Stimulated activated CD8-positive, alpha-beta memory T cell treated with anti-CD3 and anti-CD28 coated beads, Interleukin-4, amount 100 ng/mL, for 4 hours (primary cell): ENCODE data around the gene CRKL.
"Not testable (repeated sequence)": the region's sequence is repeated elsewhere in the genome, so short reads cannot be mapped to it uniquely, and the experiment has no call there.

Experiments
- DNase-seq, 2 donors: peaks; one replicate each; pipeline ENCODE4 v3.0.0-alpha.2; 2020; ENCODE audit warnings: low read depth in 2 of 2, low spot score in 1 of 2

Gene CRKL

DNA sequence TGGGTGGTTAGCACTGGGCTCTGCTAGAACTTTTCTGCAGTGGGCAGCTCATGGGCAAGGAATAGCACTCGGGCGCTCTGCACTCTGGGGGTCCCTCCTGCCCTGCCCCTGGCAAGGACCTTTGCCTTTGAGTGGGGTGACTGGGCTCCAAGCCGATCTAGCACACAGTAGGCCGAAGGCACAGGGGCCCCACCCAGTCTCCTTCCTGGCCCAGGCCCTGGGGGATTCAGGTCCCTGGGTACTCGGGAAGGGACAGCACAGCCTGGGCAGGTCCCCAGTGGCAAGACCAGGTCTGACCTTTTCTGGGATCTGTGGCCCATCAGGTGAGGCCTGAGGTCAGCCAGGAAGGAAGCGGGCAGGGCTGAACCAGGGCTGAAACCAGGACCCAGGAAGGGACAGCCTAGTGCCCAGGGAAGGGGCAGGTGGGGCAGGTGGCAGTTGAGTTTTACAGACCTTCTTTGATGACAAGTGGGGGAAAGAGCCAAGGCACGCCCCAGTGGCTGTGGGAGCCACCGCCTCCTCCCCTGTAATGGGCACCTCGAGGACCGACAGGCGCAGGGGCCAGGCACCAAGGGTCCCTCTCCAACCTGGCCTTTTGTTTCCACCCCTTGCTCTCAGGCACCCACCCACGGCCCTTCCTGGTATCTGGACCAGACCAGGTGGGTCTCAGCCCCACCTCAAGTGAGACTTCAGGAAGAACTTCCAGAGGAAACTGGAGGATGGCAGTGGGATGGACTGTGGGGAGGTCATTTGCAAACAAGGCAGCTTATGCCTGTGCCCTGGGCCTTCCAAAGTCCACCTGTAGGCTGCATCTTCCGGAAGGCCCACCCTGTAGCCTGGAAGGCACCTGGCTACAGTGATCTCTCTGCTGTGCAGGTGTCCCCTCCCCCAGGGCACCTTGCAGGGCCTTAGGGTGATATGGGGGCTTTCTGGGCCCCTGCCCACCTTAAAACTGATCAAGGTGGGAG lies 49.0 kb downstream of the CRKL start:
- no peak for DNase-seq

DNA sequence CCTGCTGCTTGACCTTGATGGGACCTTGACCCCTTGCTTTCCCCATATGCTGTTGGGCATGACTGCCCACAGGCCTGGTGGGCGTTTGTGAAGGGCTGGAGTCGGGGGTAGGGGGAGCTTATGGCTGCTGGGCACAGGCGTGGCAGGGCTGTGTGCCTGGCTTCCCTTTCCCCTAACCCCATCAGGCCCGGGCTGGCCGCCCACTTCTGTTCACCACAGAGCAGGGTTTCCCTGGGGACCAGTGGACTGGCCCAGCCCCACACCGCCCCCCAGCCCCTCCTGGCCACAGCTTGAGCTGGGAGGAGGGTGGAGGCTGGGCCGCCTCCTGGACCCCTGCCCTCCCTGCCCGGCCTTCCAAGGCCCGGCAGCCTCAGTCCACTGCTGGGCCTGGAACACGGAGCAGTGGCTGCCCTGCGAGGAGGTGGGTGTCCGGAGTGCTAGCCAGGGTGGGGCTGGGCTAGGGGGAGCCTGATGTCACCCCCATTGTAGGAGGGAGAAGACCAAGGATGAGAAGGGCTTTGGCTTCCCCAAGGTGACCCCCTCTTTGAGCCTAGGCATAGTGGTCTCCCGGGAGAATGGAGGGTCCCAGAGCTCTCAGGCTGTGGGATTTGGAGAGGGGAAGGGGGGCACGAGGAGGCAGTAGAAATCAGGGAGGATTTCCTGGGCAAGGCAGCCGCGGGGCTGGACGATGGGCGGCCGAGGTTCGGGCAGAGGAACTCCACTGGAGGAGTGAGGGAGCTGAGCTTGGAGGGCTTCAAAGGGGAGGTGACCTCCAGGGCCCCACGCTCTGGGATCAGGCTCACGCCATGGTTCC lies 49.9 kb downstream of the CRKL start, which contains the start of gene AIFM3:
AIFM3 (plus strand) TSS at position 373 of the 814 bp plus-strand sequence. CDS start 690 bp downstream, outside the sequence.
- no peak for DNase-seq

DNA sequence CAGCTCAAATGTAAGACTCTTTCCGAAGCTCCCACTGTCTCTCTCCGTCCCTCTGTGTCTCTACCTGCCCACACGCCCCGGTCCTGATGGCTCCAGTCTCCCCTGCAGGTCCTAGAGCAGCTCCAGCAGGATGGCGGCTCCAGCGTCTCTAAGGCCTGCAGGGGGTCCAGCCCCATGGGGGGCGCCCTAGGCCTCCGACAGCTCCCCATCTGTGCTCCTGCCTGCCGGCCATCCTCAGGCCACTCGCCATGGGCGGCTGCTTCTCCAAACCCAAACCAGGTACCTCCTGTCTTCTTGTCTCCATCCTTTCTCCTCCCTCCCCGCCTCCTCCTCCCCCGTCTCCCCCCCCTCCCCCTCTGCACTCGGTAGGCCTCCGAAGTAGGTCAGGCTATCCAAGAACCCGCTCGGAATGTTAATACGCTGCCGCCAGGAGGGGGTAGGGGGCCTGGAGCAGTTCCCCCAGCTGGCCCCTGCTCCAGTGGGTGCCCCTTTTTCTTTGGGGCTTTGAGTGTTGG lies 50.5 kb downstream of the CRKL start:
- DNase-seq, result no peak

DNA sequence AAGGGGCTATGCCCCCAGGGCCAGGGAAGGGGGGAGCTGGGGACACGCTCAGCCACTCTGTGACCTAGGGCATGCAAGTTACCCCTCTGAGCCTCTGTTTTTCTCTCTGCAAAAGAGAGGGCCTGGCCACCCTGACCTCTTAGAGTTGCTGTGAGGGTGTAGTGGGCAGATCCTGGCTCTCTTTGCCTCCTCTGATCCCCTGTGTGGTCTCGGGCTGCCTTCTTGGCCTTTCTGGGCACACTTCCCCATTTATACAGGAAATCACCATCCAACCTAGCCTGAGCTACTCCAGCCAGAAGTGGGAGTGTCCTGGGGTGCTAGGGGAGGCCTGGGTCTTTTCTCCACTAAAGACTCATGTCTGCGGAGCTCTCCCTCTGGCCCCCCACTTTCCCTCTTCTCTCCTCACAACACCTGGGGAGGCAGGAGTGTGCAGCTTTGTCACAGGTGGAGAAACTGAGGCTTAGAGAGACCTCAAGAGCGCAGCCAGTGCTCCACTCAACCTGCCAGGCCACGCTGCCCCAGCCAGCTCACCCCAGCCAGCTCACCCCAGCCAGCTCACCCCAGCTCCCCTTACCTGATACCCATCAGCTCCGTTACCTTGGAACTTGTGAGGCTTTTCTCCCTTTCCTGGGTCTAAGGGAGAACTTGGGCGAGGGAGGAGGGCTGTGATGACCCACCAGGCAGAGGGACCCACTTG lies 51.2 kb downstream of the CRKL start:
- no peak for DNase-seq

DNA sequence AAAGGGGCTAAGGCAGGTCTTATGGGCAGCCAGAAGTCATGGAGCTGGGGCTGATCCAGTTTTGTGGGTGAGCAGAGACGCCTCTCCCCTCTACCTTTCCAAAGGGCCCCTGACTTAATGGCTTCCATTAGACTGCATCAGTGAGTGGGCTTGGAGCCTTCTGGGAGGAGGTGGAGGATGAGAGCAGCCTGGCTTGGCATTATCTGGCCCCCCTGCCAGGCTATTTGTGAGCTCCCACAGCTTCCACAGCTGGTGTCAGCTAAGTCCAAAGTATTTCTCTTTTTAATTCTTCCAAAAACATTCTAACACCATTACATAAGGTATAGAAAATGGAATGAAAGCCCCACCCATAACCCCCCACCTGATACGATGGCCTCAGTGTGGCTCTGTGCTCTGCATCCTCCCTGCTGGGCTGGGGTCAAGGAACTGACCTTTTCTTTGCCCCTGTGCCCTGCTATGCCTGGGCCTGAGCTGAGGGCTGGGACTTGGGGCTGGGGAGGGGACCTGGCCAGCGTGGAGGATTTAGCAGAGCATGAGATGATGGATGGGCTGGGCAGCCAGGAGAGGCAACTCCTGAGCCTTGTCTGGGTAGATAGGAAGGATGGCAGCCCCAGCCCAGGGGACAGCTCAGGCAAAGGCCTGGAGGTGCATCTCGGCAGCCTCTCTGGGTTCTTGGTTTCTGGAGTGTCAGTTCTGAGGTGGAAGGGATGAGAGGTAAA lies 53.9 kb downstream of the CRKL start:
- no peak for DNase-seq

DNA sequence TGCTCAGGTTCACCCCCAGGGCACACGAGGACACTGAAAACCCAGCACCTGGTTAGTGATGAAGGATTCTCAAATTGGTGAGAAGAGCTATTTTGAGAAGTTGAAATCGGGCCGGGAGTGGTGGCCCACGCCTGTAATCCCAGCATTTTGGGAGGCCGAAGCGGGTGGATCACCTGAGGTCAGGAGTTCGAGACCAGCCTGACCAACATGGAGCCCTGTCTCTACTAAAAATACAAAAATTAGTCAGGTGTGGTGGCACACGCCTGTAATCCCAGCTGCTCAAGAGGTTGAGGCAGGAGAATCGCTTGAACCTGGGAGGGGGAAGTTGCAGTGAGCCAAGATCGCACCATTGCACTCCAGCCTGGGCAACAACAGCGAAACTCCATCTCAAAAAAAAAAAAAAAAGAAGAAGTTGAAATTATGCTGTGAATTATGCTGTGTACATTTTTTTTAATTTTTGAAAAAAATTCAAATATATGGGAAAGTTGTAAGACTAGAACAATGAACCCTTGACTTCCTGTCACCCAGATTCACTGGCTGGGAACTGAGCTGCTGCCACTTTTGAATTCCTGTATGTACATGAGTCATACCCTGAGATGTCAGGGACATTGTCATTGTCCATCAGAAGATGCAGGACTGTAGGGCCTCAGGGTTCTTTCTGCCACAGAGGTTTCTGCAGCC lies 54.9 kb downstream of the CRKL start:
- not testable (repeated sequence) for DNase-seq

DNA sequence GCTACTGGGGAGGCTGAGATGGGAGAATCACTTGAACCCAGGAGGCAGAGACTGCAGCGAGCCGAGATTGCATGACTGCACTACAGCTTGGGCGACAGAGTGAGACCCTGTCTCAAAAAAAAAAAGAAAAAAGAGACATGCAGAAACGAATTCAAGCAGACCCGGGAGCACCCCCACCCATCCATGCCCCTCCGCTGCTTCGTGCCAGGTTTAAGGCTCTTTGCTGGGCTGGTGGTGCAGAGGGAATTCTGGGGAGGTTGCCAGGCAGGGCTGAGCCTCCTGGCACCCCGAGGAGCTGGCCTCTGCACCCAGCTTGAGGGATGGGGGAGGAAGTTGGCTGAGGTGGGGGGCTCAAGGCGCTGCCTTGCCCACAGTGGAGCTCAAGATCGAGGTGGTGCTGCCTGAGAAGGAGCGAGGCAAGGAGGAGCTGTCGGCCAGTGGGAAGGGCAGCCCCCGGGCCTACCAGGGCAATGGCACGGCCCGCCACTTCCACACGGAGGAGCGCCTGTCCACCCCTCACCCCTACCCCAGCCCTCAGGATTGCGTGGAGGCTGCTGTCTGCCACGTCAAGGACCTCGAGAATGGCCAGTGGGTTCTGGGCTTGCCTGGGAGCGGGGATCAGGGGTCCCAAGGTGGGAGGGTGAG lies 55.8 kb downstream of the CRKL start:
- no peak for DNase-seq

DNA sequence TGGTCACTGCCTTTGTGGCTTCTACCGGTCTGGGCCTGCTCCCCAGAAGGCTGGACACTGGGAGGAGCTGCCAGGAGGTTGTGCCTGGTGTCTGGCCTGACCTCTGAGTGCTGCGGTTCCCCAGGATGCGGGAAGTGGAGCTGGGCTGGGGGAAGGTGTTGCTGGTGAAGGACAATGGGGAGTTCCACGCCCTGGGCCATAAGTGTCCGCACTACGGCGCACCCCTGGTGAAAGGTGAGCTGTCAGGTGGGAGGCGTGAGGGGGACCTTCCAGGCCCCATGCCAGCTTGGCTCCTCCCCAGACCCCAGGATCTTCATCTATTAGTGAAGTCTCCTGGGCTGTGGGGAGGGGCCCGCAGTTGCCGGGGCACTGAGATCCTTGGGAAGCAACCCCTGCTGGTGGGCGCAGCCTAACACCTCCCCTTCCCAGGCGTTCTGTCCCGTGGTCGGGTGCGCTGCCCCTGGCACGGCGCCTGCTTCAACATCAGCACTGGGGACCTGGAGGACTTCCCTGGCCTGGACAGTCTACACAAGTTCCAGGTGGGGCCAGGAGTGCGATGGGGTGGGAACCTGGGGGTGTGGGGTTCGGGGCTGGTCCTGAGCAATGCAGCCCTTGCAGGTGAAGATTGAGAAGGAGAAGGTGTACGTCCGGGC lies 56.6 kb downstream of the CRKL start:
- no peak for DNase-seq

DNA sequence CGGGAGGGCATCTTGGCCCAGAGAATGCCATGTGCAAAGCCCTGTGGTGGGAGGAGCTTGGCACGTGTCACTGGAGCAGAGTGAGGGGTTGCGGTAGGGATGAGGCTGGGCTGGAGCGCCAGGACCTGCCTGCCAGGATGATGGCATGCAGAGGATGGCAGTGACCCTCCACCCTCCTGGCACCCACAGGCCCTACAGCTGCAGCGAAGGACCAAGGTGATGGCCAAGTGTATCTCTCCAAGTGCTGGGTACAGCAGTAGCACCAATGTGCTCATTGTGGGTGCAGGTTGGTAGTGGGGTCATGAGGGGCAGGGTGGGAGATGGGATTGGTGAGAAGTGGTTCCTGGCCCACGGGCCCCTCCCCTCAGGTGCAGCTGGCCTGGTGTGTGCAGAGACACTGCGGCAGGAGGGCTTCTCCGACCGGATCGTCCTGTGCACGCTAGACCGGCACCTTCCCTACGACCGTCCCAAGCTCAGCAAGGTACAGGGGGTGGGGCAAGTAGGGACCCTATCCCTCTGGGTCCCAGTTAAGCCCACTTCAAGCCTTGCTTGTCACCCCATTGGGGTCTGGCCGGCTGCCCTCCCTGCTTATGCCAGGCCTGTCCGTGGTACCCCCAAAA lies 57.2 kb downstream of the CRKL start:
- DNase-seq, result no peak

DNA sequence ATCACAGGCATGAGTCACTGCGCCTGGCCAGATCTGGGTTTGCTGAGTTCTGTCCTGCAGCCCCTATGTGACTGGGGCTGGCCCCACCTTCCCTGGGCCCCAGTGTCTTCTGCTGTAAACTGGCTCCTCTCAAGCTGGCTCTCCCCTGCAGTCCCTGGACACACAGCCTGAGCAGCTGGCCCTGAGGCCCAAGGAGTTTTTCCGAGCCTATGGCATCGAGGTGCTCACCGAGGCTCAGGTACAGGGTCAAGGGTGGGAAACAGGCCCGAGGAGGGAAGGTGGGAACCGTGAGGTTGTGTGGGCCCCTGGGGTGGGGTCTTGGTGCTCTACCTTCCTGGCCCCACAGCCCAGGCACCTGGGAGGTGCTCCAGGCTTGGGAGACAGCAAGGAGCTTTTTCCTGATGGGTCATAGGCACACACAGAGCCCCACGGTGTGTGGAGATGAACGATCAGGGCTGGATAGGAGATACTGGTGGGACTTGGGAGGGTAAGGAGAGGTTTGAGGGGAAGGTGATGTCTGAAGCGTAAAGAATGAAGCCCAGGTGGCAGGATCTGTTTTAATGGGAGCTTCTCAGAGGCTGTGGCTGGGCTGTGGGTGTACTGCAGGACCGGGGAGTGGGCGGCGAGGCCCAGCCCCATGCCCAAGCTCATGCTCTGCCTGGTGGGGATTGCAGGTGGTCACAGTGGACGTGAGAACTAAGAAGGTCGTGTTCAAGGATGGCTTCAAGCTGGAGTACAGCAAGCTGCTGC lies 58.5 kb downstream of the CRKL start:
- no peak for DNase-seq

DNA sequence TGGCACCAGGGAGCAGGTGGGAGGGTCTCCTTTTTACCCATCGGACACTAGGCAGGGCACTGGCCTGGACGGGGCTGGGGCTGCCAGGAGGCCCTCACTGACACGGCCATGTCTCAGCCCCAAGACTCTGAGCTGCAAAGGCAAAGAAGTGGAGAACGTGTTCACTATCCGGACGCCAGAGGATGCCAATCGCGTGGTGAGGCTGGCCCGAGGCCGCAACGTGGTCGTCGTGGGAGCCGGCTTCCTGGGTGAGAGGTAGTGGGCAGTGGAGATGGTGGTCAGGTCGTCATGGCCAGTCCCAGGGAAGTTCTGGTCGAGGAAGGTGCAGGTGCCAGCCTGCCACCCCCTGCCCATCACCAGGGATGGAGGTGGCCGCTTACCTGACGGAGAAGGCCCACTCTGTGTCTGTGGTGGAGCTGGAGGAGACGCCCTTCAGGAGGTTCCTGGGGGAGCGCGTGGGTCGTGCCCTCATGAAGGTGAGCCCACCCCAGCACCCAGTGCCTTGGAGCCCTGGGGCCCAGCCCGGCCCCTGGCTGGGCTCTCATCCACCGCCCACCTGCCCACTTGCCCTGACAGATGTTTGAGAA lies 59.2 kb downstream of the CRKL start:
- DNase-seq, result no peak

DNA sequence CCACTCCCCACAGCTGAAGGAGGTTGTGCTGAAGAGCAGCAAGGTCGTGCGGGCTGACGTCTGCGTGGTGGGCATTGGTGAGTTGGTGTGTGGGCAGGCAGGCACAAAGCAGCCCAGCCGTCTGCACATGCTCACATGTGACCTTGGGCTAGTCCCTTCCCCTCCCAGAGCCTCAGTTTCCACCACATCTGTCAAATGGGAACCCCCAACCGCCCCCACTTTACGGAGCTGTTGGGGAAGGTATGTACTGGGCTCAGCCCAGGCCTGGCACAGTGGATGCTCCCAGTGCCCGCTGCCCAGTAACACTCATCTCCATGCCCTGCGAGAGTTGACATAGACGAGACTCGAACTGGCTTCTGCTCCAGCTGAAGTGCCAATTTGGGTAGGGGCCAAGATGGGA lies 59.8 kb downstream of the CRKL start:
- no peak for DNase-seq

DNA sequence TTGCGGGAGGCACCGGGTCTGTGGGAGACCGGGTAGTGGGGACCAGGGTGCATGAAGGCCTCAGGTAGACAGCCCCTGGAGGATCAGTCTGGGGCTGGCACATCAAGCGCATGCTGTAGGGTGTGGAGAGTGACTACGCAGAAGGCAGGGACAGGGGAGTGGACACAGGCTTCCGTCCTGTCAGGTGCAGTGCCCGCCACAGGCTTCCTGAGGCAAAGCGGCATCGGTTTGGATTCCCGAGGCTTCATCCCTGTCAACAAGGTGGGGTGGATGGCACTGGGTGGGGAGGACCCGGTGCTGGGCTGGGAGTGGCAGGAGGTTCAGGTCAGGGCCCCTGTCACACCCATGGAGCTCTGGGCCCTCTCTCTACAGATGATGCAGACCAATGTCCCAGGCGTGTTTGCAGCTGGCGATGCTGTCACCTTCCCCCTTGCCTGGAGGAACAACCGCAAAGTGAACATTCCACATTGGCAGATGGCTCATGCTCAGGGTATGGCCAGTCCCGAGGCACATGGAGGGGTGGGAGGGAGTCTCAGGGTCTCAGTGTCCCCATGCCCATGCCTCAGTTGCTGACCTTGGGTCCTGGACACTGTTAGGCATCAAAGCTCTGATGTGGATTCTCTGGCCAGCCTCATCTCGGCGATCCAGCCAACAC lies 60.4 kb downstream of the CRKL start:
- no peak for DNase-seq

DNA sequence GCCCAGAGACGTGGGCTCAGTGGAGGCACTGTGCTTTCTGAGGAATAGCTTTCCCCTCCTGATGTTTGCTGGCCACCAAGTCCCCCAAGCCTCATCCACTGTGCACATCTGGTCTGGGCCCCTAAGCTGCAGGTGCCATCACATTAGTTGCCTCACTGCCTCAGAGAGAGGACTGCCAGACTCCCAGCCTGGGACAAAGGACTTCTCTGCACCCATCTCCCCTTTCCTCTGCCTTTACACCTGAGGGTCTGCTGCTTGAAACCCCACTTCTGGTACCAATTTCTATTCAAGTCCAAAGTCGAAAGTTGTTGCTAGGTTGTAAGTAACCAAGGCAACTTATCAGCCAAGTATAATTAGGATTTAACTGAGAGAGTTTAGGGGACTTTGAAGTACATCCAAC lies 61.2 kb downstream of the CRKL start:
- no peak for DNase-seq

DNA sequence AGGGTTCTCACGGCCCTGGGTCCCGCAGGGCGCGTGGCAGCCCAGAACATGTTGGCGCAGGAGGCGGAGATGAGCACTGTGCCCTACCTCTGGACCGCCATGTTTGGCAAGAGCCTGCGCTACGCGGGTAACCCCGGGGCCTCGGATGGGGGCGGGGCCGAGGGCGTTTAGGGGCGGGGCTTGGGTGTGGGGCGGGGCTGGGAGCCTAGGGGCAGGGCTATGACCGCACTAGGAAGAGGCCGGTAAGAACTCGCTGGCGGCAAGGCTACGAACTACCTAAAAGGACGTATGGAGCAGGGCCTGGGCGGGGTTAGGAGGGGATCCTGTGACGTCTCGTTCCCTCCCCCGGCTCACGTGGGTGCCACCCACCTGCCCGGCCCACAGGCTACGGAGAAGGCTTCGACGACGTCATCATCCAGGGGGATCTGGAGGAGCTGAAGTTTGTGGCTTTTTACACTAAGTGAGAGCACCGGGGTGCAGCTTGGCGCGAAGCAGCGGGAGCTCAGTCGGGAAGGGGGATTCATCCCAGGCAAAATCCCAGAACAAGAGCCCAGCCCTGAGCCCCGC lies 62.1 kb downstream of the CRKL start:
- peak; percentile 37 to 46 for DNase-seq

DNA sequence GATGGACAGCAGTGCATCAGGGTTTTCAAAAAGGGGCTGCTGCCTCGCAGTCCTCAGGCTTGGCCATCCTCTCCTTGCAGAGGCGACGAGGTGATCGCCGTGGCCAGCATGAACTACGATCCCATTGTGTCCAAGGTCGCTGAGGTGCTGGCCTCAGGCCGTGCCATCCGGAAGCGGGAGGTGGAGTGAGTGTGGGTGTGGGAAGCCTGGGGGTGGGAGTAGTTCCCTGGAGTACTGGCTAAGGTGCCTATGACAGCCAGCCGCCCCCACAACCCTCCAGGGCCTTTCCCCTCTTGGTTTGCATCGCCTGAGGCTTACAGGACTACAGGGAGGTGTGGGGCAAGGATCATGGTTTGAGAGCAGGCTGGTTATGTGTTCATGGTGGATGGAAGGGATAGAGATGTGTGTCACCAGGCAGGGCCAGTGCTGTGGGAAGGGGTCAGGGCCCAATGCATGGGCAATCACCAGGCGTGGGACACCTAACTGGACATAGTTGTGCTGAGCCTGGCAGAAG lies 62.8 kb downstream of the CRKL start:
- no peak for DNase-seq
